H1 (cell line): ENCODE results near the gene HOXD10. TPM values are rescaled to one million over a fixed set of nuclear protein-coding genes. Genes with fewer than 3 reads are reported as not detected.

Experiments
- CTCF ChIA-PET: fragments of 300-600 bp; sonication (Branson Sonifier 250); formaldehyde crosslinking; loops from one replicate; lab custom pipeline; 2021; ENCODE audit not compliant: partially characterized antibody; lab: Charles Lee
- POLR2A ChIA-PET: fragments of 300-600 bp; sonication (Branson Sonifier 250); formaldehyde crosslinking; loops from one replicate; lab custom pipeline; 2021; ENCODE audit warnings: inconsistent platforms; ENCODE audit not compliant: partially characterized antibody; lab: Charles Lee
- DNase-seq, 2 experiments: peaks; one replicate each; pipeline versions ENCODE4 v3.0.0 to v3.0.0-alpha.2; 2010 to 2022; ENCODE audit warnings: low spot score in 2 of 2, low read depth in 1 of 2, mixed read lengths in 1 of 2
- FAIRE-seq: peaks from 2 replicates; lab custom pipeline; 2011; peaks lifted over from hg19 to GRCh38; lab: Jason Lieb, UNC
- H2AFZ ChIP-seq: 2 replicates; pipeline ENCODE4 v1.8.1; 2012; ENCODE audit warnings: low read length, inconsistent platforms
- H2AK5ac ChIP-seq: 2 replicates; pipeline ENCODE4 v1.6.1; 2013; ENCODE audit warnings: low read depth, low read length
- H2BK120ac ChIP-seq: replicated peaks from 2 replicates; pipeline ENCODE3; 2013; ENCODE audit warnings: low read depth, low read length, inconsistent platforms
- H2BK12ac ChIP-seq: 2 replicates; pipeline ENCODE4 v1.6.1; 2013; ENCODE audit warnings: low read depth, low read length
- H2BK15ac ChIP-seq: 2 replicates; pipeline ENCODE4 v1.6.1; 2013; ENCODE audit warnings: low read length
- H2BK20ac ChIP-seq: 2 replicates; pipeline ENCODE4 v1.6.1; 2013; ENCODE audit warnings: low read length
- H2BK5ac ChIP-seq: 2 replicates; pipeline ENCODE4 v1.6.1; 2013; ENCODE audit warnings: low read depth, low read length
- H3K14ac ChIP-seq: 2 replicates; pipeline ENCODE4 v1.6.1; 2013; ENCODE audit warnings: inconsistent platforms; ENCODE audit not compliant: insufficient read length
- H3K18ac ChIP-seq: 2 replicates; pipeline ENCODE4 v1.6.1; 2013; ENCODE audit warnings: low read length; ENCODE audit errors: extremely low read depth
- H3K23ac ChIP-seq: 2 replicates; pipeline ENCODE4 v1.6.1; 2013; ENCODE audit warnings: inconsistent platforms; ENCODE audit not compliant: insufficient read length
- H3K23me2 ChIP-seq: 2 replicates; pipeline ENCODE4 v1.6.1; 2013; ENCODE audit warnings: low read depth, low read length
- H3K27ac ChIP-seq: 2 replicates; pipeline ENCODE4 v1.6.1; 2011; ENCODE audit warnings: low read depth, low read length, inconsistent platforms
- H3K27me3 ChIP-seq, 4 experiments: replicated peaks in 1 of 4; 1 replicate in 1 of 4; 2 replicates in 3 of 4; pipeline versions ENCODE4 v1.6.1 to v1.8.1; 2011 to 2013; ENCODE audit warnings: low read length in 3 of 4, mild to moderate bottlenecking in 3 of 4, inconsistent platforms in 2 of 4, mixed read lengths in 2 of 4, moderate library complexity in 1 of 4; ENCODE audit not compliant: control insufficient read depth in 3 of 4, insufficient read depth in 3 of 4; ENCODE audit errors: extremely low read depth in 1 of 4
- H3K36me3 ChIP-seq, 4 experiments: 2 replicates each; pipeline versions ENCODE4 v1.6.1 to v1.8.1; 2011 to 2013; ENCODE audit warnings: mild to moderate bottlenecking in 4 of 4, low read length in 3 of 4, moderate library complexity in 2 of 4, control low read depth in 1 of 4, inconsistent platforms in 1 of 4; ENCODE audit not compliant: insufficient read depth in 4 of 4, control insufficient read depth in 2 of 4
- H3K4ac ChIP-seq: replicated peaks from 2 replicates; pipeline ENCODE3; 2013; ENCODE audit warnings: low read length, low read depth, mixed read lengths, inconsistent platforms; ENCODE audit not compliant: insufficient read length
- H3K4me1 ChIP-seq, 4 experiments: replicated peaks in 1 of 4; 1 replicate in 1 of 4; 2 replicates in 3 of 4; pipeline versions ENCODE4 v1.6.1 to v1.8.1; 2011 to 2013; ENCODE audit warnings: low read length in 3 of 4, inconsistent platforms in 2 of 4, mixed read lengths in 1 of 4; ENCODE audit not compliant: insufficient read depth in 4 of 4, control insufficient read depth in 3 of 4
- H3K4me2 ChIP-seq, 2 experiments: 2 replicates each; pipeline versions ENCODE4 v1.6.1 to v1.8.1; 2011 to 2013; ENCODE audit warnings: low read depth in 2 of 2, low read length in 2 of 2, control low read depth in 1 of 2, inconsistent platforms in 1 of 2, mild to moderate bottlenecking in 1 of 2; ENCODE audit not compliant: insufficient read depth in 1 of 2
- H3K4me3 ChIP-seq, 4 experiments: fragments of 200-600, 300-600 bp in 1 of 4; sonication (generic), shearing (Covaris generic), sonication (Bioruptor Twin) in 1 of 4; 2 replicates each; pipeline versions ENCODE4 v1.5.1 to v1.8.1; 2011 to 2016; ENCODE audit warnings: low read length in 4 of 4, low read depth in 3 of 4, control low read depth in 2 of 4, inconsistent platforms in 2 of 4, mild to moderate bottlenecking in 2 of 4, mixed read lengths in 1 of 4, moderate library complexity in 1 of 4; ENCODE audit not compliant: insufficient read depth in 2 of 4; ENCODE audit errors: extremely low read depth in 1 of 4
- H3K56ac ChIP-seq: replicated peaks from 2 replicates; pipeline ENCODE3; 2013; ENCODE audit warnings: low read depth, mild to moderate bottlenecking, mixed read lengths, low read length, inconsistent platforms; ENCODE audit not compliant: insufficient read length
- H3K79me1 ChIP-seq: 2 replicates; pipeline ENCODE4 v1.6.1; 2013; ENCODE audit warnings: low read depth, low read length, control low read depth
- H3K79me2 ChIP-seq, 2 experiments: 2 replicates each; pipeline versions ENCODE4 v1.6.1 to v1.8.1; 2012 to 2013; ENCODE audit warnings: low read length in 2 of 2, mild to moderate bottlenecking in 2 of 2, inconsistent platforms in 1 of 2; ENCODE audit not compliant: insufficient read depth in 2 of 2, control insufficient read depth in 1 of 2
- H3K9ac ChIP-seq, 4 experiments: replicated peaks in 1 of 4; 1 replicate in 1 of 4; 2 replicates in 3 of 4; pipeline versions ENCODE4 v1.6.1 to v1.8.1; 2011 to 2013; ENCODE audit warnings: low read depth in 3 of 4, low read length in 3 of 4, control low read depth in 2 of 4, mild to moderate bottlenecking in 2 of 4, moderate library complexity in 2 of 4, inconsistent platforms in 1 of 4; ENCODE audit errors: extremely low read depth in 1 of 4
- H3K9me3 ChIP-seq, 2 experiments: 2 replicates each; pipeline versions ENCODE4 v1.6.1 to v1.8.1; 2012 to 2013; ENCODE audit warnings: mild to moderate bottlenecking in 2 of 2, moderate library complexity in 2 of 2, control low read depth in 1 of 2, inconsistent platforms in 1 of 2, low read depth in 1 of 2, low read length in 1 of 2, mixed read lengths in 1 of 2; ENCODE audit not compliant: insufficient read depth in 2 of 2
- H4K20me1 ChIP-seq, 2 experiments: replicated peaks in 1 of 2; 2 replicates each; pipeline versions ENCODE3 to v1.8.1; 2011 to 2013; ENCODE audit warnings: inconsistent platforms in 2 of 2, low read length in 2 of 2, mild to moderate bottlenecking in 1 of 2; ENCODE audit not compliant: insufficient read depth in 2 of 2, control insufficient read depth in 1 of 2
- H4K5ac ChIP-seq: 2 replicates; pipeline ENCODE4 v1.6.1; 2013; ENCODE audit warnings: low read length, low read depth, mixed read lengths, inconsistent platforms; ENCODE audit not compliant: insufficient read length
- H4K8ac ChIP-seq: 2 replicates; pipeline ENCODE4 v1.8.0; 2013; ENCODE audit warnings: mild to moderate bottlenecking, moderate library complexity, low read length, inconsistent platforms; ENCODE audit not compliant: insufficient read depth; ENCODE audit errors: extremely low read depth
- H4K91ac ChIP-seq: replicated peaks from 2 replicates; pipeline ENCODE3; 2013; ENCODE audit warnings: low read length, mixed read lengths, inconsistent platforms; ENCODE audit not compliant: insufficient read length
- NANOG ChIP-seq: IDR thresholded peaks from 2 replicates; pipeline ENCODE4 v1.6.1; 2011; ENCODE audit warnings: low read length, low read depth, mild to moderate bottlenecking, inconsistent platforms; ENCODE audit not compliant: insufficient read depth, poor library complexity, severe bottlenecking
- WGBS, 2 experiments: shearing (Covaris generic) in 1 of 2; methylation state at CpG; one replicate each; pipeline versions ENCODE4 v1.1.6 to v1.1.7; 2013 to 2015; ENCODE audit warnings: low lambda C conversion rate in 2 of 2, mixed read lengths in 2 of 2, inconsistent platforms in 1 of 2, low coverage in 1 of 2, missing lambda C conversion rate in 1 of 2; ENCODE audit not compliant: insufficient replicate concordance in 2 of 2, insufficient coverage in 1 of 2, insufficient read length in 1 of 2; ENCODE audit errors: extremely low coverage in 1 of 2, missing lambda C conversion rate in 1 of 2; 5-methylcytosine and 5-hydroxymethylcytosine counted together
- polyA plus RNA-seq, 7 experiments: library from polyadenylated mRNA; depleted of rRNA in 3 of 7; stranded (reverse) in 5 of 7; unstranded in 2 of 7; fragments of >200 nt in 5 of 7; fragments of 200-250 nt in 2 of 7; gene quantifications; 1 replicate in 5 of 7; 2 replicates in 1 of 7; 4 replicates in 1 of 7; pipeline versions ENCODE4 v1.2.1 to v1.2.3, GENCODE V29; 2011 to 2013; ENCODE audit warnings: missing spikeins in 2 of 7, mixed read lengths in 2 of 7
- total RNA-seq: library from RNA; stranded (reverse); fragmentation: NEBNext Ultra II Directional; extraction: Animal tissue kit (Norgen Biotek cat#: 25700); gene quantifications from 2 replicates; pipeline ENCODE4 v1.2.1, GENCODE V29; 2021

Gene HOXD10
- total and polyA plus RNA-seq, 2 of the 8 experiments (the other 6 are each of a cell fraction or from before 2014, with no cell fraction given), result not detected

GRCh38 chr2:176082824-176083751 lies 33.5 kb upstream of the HOXD10 start:
- Histone ChIP-seq H4K91ac (no peak overlapping the region), H3K56ac (no peak overlapping the region), H4K20me1 (peaks cover 14 to 23% of the 10 kb centered on the region in 2 experiments), H3K9me3 (no peaks in the 10 kb centered on the region; a peak in 1 of 4 replicates), H2BK20ac (no peak overlapping the region), H3K18ac (no peak overlapping the region), H3K23ac (no peak overlapping the region), H2BK12ac (peak overlapping the region; percentile 87; the same call in 1 of the 2 replicates), H3K14ac (no peak overlapping the region), H3K79me1 (no peaks in the 10 kb centered on the region), H3K23me2 (peaks cover 8% of the 10 kb centered on the region; the same call in 1 of the 2 replicates), H3K4ac (no peak overlapping the region), H2AFZ (no peak overlapping the region), H4K8ac (peak overlapping the region; percentile 46; the same call in 1 of the 2 replicates), H2BK15ac (no peak overlapping the region), H3K4me2 (peak overlapping the region; percentile 45 to 50), H4K5ac (no peak overlapping the region), H3K4me3 (peak overlapping the region in 1 of 4 experiments; percentile 6; a peak in 3 of 8 replicates), H3K27ac (no peak overlapping the region), H3K9ac (no peak overlapping the region), H3K27me3 (peaks cover 93 to 98% (median 96%) of the 10 kb centered on the region in 4 experiments), H3K36me3 (peaks cover 0 to 5% (median 0%) of the 10 kb centered on the region in 4 experiments; a peak in 1 of 8 replicates), H2BK5ac (no peak overlapping the region), H2AK5ac (no peak overlapping the region), H3K4me1 (peaks cover 0 to 32% (median 14%) of the 10 kb centered on the region in 4 experiments; a peak in 5 of 7 replicates), H3K79me2 (no peaks in the 10 kb centered on the region), H2BK120ac (no peak overlapping the region)
- FAIRE-seq, result no peak
- peak in 1 of 2 experiments; percentile 72 for DNase-seq
- POLR2A ChIA-PET, result interaction anchor here (0.9 to 1.8 kb wide), 2 partner anchors 11 to 14 kb away, joined by 4 to 7 read pairs; no protein-coding TSS in a partner anchor
- CTCF ChIA-PET, result interaction anchor here (0.5 to 7.8 kb wide), 20 partner anchors 9 to 716 kb away, joined by 3 to 130 read pairs (median 4); partner anchors contain the start of genes HOXD12 and HOXD13
- WGBS, 2 experiments, result 5% methylated on average over 43 of the region's 66 CpGs; no CpG with 5 or more reads in 1 of the 2 experiments
- TF ChIP-seq NANOG, result no peak
